Breast epithelium (tissue), 3 donors: Measurements from ENCODE around the gene MATN1.

Experiments used
- CTCF ChIP-seq, 3 donors: fragments of 450-650 bp; IDR thresholded peaks; one replicate each; pipeline ENCODE4 v1.5.1; 2016 to 2017; ENCODE audit warnings: antibody characterized with exemption in 3 of 3, mild to moderate bottlenecking in 3 of 3, moderate library complexity in 3 of 3
- POLR2AphosphoS5 ChIP-seq, 3 donors: sonication (generic); formaldehyde crosslinking; IDR thresholded peaks; one replicate each; pipeline ENCODE4 v1.6.1; 2017; ENCODE audit warnings: antibody characterized with exemption in 3 of 3

- TF ChIP-seq CTCF (IDR thresholded peaks at IDR 0.05), result no peak
- TF ChIP-seq POLR2AphosphoS5 (IDR thresholded peaks at IDR 0.05), result no peak
Observed at GRCh38 chr1:30735668-30736498, 12.5 kb upstream of the MATN1 start.
